HG03571 (cell line): ENCODE results near the gene ZC3H18.
A peak's percentile ranks its signal among the peaks of the same experiment; 100 is the strongest.

Experiments
- ATAC-seq: cut with Tn5 transposase; IDR thresholded peaks from one replicate; pipeline ENCODE4 v1.9.1; 2021; ENCODE audit not compliant: unreplicated experiment

Gene ZC3H18

GRCh38 chr16:88532434-88533241 lies 37.6 kb upstream of the ZC3H18 start:
- no peak for ATAC-seq

GRCh38 chr16:88533381-88533917 lies 36.8 kb upstream of the ZC3H18 start:
- ATAC-seq: no peak

GRCh38 chr16:88533932-88534637 lies 36.1 kb upstream of the ZC3H18 start:
- ATAC-seq: peak; percentile 61

- ATAC-seq: peak; percentile 26
Observed at GRCh38 chr16:88534638-88535190, 35.5 kb upstream of the ZC3H18 start.

- no peak for ATAC-seq
Observed at GRCh38 chr16:88535191-88535856, 34.9 kb upstream of the ZC3H18 start.

GRCh38 chr16:88535857-88536222 lies 34.4 kb upstream of the ZC3H18 start:
- no peak for ATAC-seq

GRCh38 chr16:88536510-88536909 lies 33.7 kb upstream of the ZC3H18 start:
- no peak for ATAC-seq

GRCh38 chr16:88536971-88537751 lies 33.0 kb upstream of the ZC3H18 start:
- no peak for ATAC-seq

- no peak for ATAC-seq
Observed at GRCh38 chr16:88537859-88538258, 32.3 kb upstream of the ZC3H18 start.

GRCh38 chr16:88538366-88539060 lies 31.7 kb upstream of the ZC3H18 start:
- ATAC-seq: no peak

GRCh38 chr16:88539261-88539651 lies 30.9 kb upstream of the ZC3H18 start:
- no peak for ATAC-seq

GRCh38 chr16:88539652-88540345 lies 30.4 kb upstream of the ZC3H18 start:
- no peak for ATAC-seq

GRCh38 chr16:88540346-88540977 lies 29.7 kb upstream of the ZC3H18 start:
- ATAC-seq: no peak

GRCh38 chr16:88541831-88542616 lies 28.2 kb upstream of the ZC3H18 start:
- no peak for ATAC-seq

GRCh38 chr16:88543230-88543813 lies 26.9 kb upstream of the ZC3H18 start:
- ATAC-seq: no peak

- ATAC-seq: no peak
Observed at GRCh38 chr16:88545781-88546180, 24.4 kb upstream of the ZC3H18 start.

- ATAC-seq: no peak
Observed at GRCh38 chr16:88548131-88548874, 21.9 kb upstream of the ZC3H18 start.
